Heart right ventricle (tissue), 16 donors: Measurements from ENCODE around the gene PLA2G7. TPM values are rescaled to one million over a fixed set of nuclear protein-coding genes. Genes with fewer than 3 reads are reported as not detected.

Experiments used
- ATAC-seq, 8 donors: fragments of 200-7000 bp; cut with Tn5 transposase; one replicate each; pipeline ENCODE4 v1.9.1; 2020; ENCODE audit warnings: mild to moderate bottlenecking in 8 of 8, moderate library complexity in 8 of 8, moderate number of reproducible peaks in 1 of 8
- DNase-seq, 2 donors: peaks; one replicate each; pipeline ENCODE4 v3.0.0-alpha.2; 2020
- H3K27ac ChIP-seq, 10 donors: fragments of 200-600 bp; sonication (generic) in 2 of 10; one replicate each; pipeline versions ENCODE4 v1.5.0 to v1.8.0; 2020 to 2022; ENCODE audit warnings: mild to moderate bottlenecking in 3 of 10
- H3K27me3 ChIP-seq, 7 donors: fragments of 200-600 bp; one replicate each; pipeline ENCODE4 v1.8.0; 2021 to 2022; ENCODE audit warnings: mild to moderate bottlenecking in 2 of 7
- H3K36me3 ChIP-seq, 9 donors: fragments of 200-600 bp; sonication (generic) in 1 of 9; one replicate each; pipeline versions ENCODE4 v1.5.0 to v1.8.0; 2020 to 2022; ENCODE audit warnings: mild to moderate bottlenecking in 2 of 9
- H3K4me1 ChIP-seq, 9 donors: fragments of 200-600 bp; sonication (generic) in 1 of 9; one replicate each; pipeline versions ENCODE4 v1.5.0 to v1.8.0; 2020 to 2022; ENCODE audit warnings: mild to moderate bottlenecking in 4 of 9
- H3K4me3 ChIP-seq, 10 donors: fragments of 200-600 bp; sonication (generic) in 2 of 10; one replicate each; pipeline versions ENCODE4 v1.5.0 to v1.8.0; 2020 to 2022; ENCODE audit warnings: mild to moderate bottlenecking in 7 of 10, moderate library complexity in 2 of 10
- H3K9me3 ChIP-seq, 11 donors: fragments of 200-600 bp in 10 of 11; sonication (generic) in 2 of 11; one replicate each; pipeline versions ENCODE4 v1.5.0 to v1.8.0; 2013 to 2022; ENCODE audit warnings: mild to moderate bottlenecking in 2 of 11, control low read depth in 1 of 11, moderate library complexity in 1 of 11
- CTCF ChIP-seq, 9 donors: fragments of 200-600 bp; sonication (generic) in 2 of 9; IDR thresholded peaks; one replicate each; pipeline versions ENCODE4 v1.5.0 to v1.8.0; 2021 to 2022; ENCODE audit warnings: antibody characterized with exemption in 9 of 9, mild to moderate bottlenecking in 5 of 9, moderate library complexity in 1 of 9
- WGBS, 2 donors: extraction: QIAGEN DNeasy Blood & Tissue Kit; methylation state at CpG; one replicate each; pipeline ENCODE4 v1.1.7; 2013; ENCODE audit warnings: inconsistent platforms in 1 of 2; 5-methylcytosine and 5-hydroxymethylcytosine counted together
- intact Hi-C, 10 donors: fragments of 100-400 bp; cut with DNase I; formaldehyde crosslinking; loops; one replicate each; pipeline versions ENCODE4 v1.11.1 to v1.14.2; 2022
- polyA plus RNA-seq, 2 donors: library from polyadenylated mRNA; stranded (reverse); fragments of 200-250 nt; gene quantifications; one replicate each; pipeline ENCODE4 v1.2.3, GENCODE V29; 2013
- total RNA-seq, 10 donors: library from RNA; stranded (reverse); fragmentation: NEBNext Ultra II Directional in 3 of 10; extraction: Animal tissue kit (Norgen Biotek cat#: 25700) in 3 of 10; gene quantifications; one replicate each; pipeline versions ENCODE4 v1.2.1 to v1.2.4, GENCODE V29; 2021 to 2023
- donor health status: Arrhythmogenic right ventricular cardiomyopathy.
- donor health status: ischemic (EF 13 %, LVEDD 7.1; RV severe dilation, severe dysfunction).
- donor health status: healthy with polysubstance abuse.
- donor health status: DM: no; HTN: yes; CAD: no.
- donor health status: DM: no; HTN: no; CAD: no.
- donor health status: ischemic (EF 25% LVEDD 6.9; RV normal size, moderate dysfunction).
- donor health status: ischemic (EF 25% LVEDD 5.7; RV mildly dilated, moderate dysfunction).
- donor health status: healthy.
- donor health status: DM: yes; HTN: yes; CAD: no.
- donor health status: Ischemic cardiomyopathy.
- donor health status: ischemic (EF 35%, LVEDD 5.7; RV mildly dilated, moderate dysfunction).
- donor health status: nonischemic (EF 11% LVEDD 7.7; RV severe dilation, severe dysfunction).
- donor health status: DM: yes; HTN: yes; CAD: no.
- donor health status: PGD.
- donor health status: ischemic (EF 29% LVEDD 5.4; RV normal size, mild dysfunction).
- donor health status: nonischemic (EF 23%, LVEDD 6.1; RV moderate dilation, normal function).

The PLA2G7 gene
- total and polyA plus RNA-seq, 12 donors = 0.12 to 4.0 (median 0.24) TPM; not detected in 6

- TF ChIP-seq CTCF (IDR thresholded peaks at IDR 0.05) = no peak
- peaks cover 0 to 12% (median 0%) of the 10 kb centered on the region in 9 donors for H3K36me3 ChIP-seq
- 66% methylated on average over 4 of the region's 4 CpGs for WGBS, 2 donors
- no peaks in the 10 kb centered on the region for H3K4me1 ChIP-seq
- DNase-seq = no peak
- intact Hi-C loops = loop anchor here in 1 of 10 donors (10.0 kb wide), 1 partner anchor 60 kb away; the partner anchor contains the start of gene ANKRD66
- H3K27ac ChIP-seq = no peak overlapping the region
- no peaks in the 10 kb centered on the region for H3K27me3 ChIP-seq
- H3K4me3 ChIP-seq = no peak overlapping the region
- H3K9me3 ChIP-seq = peaks cover 0 to 9% (median 0%) of the 10 kb centered on the region in 11 donors
- no peak for ATAC-seq
Observed at GRCh38 chr6:46684771-46685170, 50.4 kb downstream of the PLA2G7 start.

GRCh38 chr6:46677314-46677654 is 57.9 kb downstream of the PLA2G7 start:
- peaks cover 0 to 53% (median 3%) of the 10 kb centered on the region in 9 donors for H3K36me3 ChIP-seq
- H3K4me3 ChIP-seq = no peak overlapping the region
- WGBS, 2 donors = 58 to 72% methylated on average over 4 of the region's 4 CpGs
- no peaks in the 10 kb centered on the region for H3K9me3 ChIP-seq
- H3K4me1 ChIP-seq = no peaks in the 10 kb centered on the region
- ATAC-seq (no peak), DNase-seq (no peak)
- peak in 2 of 9 donors; percentile 15 to 30 for TF ChIP-seq CTCF (IDR thresholded peaks at IDR 0.05)
- intact Hi-C loops = no loop called here
- H3K27ac ChIP-seq = no peak overlapping the region
- no peaks in the 10 kb centered on the region for H3K27me3 ChIP-seq

DNA sequence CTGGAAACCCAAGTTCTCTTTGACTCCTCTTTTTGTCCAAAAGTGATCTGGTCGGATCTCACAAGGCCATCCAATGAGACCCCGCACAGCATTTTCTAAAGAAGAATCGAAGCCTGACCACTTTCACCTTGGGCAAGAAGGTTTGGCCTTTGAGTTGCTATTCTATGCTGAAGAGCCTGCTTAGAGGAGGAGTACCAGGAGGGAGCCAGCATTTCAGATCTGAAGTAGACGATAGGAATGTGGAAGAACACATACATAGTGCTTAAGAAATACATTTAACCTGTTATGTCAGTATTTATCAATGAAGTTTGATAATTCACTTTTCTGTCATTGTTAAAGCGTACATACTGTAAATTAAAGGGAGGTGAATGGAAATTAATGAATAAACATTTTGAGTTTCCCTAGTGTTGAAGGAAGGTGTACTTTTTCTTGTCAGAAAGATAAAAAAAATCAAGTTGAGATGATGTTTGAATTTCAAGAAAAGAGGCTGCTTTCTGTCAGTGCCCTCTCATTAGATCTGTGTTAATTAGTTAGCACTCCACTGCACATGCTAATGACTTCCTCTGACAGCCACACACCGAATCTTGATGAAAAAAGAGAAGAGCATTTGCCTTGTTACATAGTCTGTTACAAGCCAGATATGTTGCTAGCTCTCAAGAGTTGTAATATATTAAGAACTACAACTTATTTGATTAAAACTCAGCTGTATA is 58.4 kb downstream of the PLA2G7 start:
- Histone ChIP-seq H3K4me1 (no peaks in the 10 kb centered on the region), H3K4me3 (no peak overlapping the region), H3K36me3 (peaks cover 0 to 57% (median 3%) of the 10 kb centered on the region in 9 donors), H3K27me3 (no peaks in the 10 kb centered on the region), H3K9me3 (no peaks in the 10 kb centered on the region), H3K27ac (no peak overlapping the region)
- intact Hi-C loops = no loop called here
- no peak for TF ChIP-seq CTCF (IDR thresholded peaks at IDR 0.05)
- ATAC-seq (no peak), DNase-seq (no peak)
- 88 to 92% methylated on average over 6 of the region's 6 CpGs for WGBS, 2 donors

DNA sequence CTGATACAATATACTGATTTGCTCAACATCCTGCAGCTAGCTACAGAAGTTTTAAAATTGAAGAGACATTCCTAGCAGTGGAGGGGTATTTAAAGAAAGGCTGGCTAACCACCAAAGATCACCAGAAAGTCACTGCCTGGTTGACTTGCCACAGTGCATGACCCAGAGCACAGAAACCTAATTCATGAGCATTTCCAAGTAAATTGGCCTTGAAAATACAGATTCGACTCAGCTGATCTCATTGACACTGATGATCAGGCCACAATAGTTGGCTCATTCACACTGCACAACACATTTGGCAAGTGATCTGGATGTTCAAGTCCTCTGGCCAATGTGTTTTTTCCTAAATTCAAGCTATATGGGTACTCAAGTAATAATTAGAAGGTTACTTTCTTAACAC is 60.8 kb downstream of the PLA2G7 start:
- DNase-seq (no peak), ATAC-seq (no peak)
- H3K4me3 ChIP-seq = no peak overlapping the region
- no peaks in the 10 kb centered on the region for H3K27me3 ChIP-seq
- H3K4me1 ChIP-seq = no peaks in the 10 kb centered on the region
- WGBS, 2 donors = 78 to 88% methylated on average over 1 of the region's 1 CpG
- no peaks in the 10 kb centered on the region for H3K9me3 ChIP-seq
- peaks cover 0 to 76% (median 6%) of the 10 kb centered on the region in 9 donors for H3K36me3 ChIP-seq
- no peak overlapping the region for H3K27ac ChIP-seq
- intact Hi-C loops = no loop called here
- no peak for TF ChIP-seq CTCF (IDR thresholded peaks at IDR 0.05)
